CD4-positive, alpha-beta T cell treated with Interleukin-6 for 4 hours (primary cell): ENCODE measurements around the gene TRPV2.
"Not testable (repeated sequence)": the region's sequence is repeated elsewhere in the genome, so short reads cannot be mapped to it uniquely, and the experiment has no call there.

Experiments
- DNase-seq: peaks from one replicate; pipeline ENCODE4 v3.0.0-alpha.2; 2020; ENCODE audit warnings: mixed read lengths

TRPV2 gene

DNA sequence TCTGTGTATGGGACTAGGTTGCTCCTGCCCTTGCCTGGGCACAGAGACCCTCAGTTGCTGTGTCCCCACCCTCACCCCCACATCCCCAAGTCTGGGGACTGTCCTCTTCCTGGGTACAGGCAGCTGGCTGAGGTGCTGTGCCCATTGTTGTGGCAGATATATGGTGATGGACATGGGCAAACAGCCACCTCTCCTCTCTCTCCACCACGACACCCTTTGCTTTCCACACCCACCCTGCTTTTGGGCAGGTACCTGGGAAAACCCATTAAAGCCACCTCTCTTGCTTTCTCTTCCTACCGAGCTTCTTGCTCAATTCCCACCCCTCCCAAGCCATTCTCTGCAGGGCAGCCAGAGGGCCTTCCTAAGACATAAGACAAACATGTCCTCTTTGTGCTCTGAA, 21.7 kb downstream of the TRPV2 start:
- DNase-seq: no peak

DNA sequence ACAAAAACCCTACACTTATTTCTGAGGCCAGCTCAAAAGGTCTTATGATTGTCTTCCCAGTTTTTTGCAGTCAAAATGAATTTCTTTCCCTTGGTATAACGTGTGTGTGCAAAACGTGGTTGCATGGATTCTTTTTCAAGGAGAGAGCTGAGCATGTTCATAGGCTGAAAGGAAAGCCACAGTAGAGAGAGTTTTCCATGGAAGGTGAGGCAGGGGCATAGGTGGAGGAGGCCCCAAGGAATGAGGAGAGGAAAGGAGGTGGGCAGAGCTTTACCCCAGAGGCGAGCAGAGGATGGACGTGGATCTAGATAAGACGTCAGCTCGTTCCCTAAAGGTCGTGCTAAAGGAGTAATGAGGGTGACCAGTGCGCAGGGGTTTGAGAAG, 22.8 kb downstream of the TRPV2 start:
- no peak for DNase-seq

DNA sequence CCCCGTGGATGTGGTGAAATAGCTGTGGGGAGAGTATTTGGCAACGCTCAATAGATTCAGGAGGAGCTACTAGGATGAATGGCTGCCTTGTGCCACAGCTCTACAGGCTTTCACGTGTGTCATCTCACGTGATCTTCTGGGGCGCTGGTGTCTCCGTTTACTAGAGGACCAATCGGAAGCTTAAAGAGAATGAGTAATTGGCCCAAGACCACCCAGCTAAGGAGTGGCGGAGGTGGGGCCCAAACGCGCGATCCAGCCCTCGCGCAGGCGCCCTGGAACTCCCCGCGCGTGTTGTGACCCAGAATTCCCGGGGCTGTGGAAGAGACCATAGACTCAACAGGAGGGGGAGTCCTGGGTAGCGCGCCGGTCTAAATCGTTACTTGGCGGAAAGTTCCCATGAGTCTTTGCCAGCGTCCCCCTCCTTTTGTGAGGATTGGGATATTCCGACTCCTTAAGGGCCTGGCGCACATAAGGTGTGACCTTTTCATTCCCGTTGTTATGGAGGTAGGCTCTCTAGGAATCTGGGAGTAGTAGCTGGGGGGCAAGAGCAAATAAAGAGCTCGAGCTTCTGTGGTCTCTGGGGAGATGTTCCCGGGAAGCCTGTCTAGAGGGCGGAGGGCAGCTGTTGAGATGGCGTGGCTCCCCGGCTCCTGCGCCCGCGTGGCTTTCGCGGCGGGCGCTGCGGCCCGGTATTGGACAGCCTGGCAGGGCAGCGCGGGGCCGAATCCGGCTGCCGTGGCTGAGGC, 23.4 kb downstream of the TRPV2 start:
- DNase-seq: peak; percentile 96

DNA sequence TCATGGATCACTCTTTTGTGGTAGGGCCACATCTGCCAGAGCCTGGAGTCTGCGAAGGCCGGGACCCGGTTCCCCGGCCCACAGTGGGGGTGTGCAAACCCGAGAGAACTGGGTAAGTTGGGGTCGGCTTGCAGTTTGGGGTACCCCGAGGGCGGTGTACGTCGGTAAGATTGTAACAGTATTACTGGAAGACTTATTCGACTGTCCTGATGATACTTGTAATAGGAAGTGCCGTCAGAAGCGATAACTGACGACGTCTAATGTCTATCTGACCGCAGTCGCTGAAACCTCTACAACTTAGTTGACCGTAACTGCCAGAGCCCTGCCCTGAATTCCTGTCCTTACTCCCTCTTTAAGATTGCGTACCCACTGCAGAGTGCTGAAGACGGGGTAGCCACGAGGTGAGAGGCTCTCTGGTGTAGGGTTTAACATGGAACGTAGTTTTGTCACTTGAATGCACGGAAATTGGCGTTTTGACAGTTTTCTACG, 24.0 kb downstream of the TRPV2 start:
- peak; percentile 29 for DNase-seq

DNA sequence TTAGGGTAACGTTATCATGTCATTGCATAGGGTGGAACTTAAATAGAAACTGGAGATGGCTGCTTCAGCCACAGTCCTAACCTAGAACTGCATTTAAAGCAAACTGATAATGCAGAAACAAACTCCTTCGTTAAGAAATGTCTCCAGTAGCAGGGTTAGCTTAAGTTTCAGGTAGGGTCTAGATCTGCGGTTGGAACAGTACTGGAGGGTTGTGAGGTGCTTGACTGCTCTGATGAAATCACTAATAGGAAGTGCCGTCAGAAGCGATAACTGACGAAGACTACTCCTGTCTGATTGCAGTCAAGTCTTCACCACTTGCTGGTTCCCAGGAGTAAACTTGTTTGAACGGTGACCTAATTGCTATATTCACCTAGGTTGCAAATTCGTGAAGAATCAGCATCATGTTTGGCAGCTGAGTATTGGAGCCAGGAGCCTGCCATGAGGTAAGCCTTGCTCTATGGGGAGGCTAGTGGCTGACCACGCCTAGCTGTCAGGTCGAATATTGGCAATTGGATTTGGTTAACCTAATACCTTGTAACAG, 24.5 kb downstream of the TRPV2 start:
- DNase-seq: peak; percentile 26

DNA sequence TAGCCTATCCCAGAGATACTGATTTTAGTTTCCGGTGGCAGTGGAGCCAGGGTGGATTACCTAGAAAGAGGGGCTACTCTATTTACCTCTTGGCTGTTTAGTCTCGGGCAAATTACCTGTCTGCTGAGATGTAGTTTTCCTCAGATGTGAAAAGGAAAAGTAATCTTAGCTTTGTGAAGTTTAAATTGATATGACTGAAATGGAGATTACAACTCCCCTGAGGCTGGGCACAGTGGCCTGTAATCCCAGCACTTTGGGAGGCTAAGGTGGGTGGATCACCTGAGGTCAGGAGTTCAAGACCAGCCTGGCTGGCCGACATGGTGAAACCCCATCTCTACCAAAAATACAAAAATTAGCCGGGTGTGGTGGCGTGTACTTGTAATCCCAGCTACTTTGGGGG, 25.0 kb downstream of the TRPV2 start:
- not testable (repeated sequence) for DNase-seq

DNA sequence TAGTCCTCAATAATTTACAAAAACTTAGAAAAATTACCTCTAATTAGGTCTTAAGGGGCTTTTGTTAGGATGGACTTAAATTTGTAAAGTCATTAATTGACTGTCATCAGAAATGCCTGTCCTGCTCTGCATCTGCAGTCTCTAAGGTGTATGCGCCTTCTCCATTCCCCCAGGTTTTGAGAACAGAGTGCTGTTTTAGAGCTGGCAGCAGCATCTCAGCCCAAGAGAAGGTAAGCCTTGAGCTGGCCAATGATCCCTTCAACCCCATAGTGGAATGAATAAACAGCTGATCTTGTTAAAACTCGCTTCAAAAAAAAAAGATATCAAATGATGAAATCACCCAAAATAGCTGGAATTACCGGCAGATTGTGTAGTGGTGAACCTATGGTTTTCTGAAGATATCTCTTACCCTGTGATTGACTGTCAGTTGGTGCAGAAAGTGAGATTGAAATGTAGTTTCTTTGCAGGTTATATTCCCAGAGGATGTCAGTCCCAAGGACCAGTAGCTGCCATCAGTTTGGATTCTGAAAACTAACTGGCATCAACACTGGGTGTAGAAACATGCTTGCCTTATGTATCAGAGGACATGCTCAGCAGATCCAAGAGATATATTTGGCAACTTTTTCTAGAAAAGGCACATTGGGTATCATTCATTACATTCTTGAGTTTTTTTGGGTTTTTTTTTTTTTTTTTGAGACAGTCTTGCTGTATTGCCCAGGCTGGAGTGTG, 25.7 kb downstream of the TRPV2 start:
- DNase-seq: no peak

DNA sequence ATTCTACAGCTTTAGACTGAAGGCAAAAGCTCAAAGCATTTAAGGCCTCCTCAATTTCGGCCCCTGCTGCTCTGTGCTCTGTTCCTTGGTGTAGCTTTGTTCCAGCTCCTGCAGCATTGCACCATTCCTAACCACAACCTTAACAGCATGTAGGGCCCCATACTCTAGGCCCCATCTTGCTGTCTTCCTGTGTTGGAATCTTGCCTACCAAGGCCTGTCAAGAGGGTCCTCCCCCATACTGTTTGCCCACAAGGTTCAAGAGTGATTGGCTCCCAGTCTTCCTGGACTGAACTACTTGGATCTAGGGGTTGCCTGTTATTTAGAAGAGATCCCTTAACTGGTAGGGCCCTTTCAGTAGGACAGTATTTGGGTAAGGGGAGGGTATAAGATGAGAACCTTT, 26.8 kb downstream of the TRPV2 start:
- DNase-seq: no peak

DNA sequence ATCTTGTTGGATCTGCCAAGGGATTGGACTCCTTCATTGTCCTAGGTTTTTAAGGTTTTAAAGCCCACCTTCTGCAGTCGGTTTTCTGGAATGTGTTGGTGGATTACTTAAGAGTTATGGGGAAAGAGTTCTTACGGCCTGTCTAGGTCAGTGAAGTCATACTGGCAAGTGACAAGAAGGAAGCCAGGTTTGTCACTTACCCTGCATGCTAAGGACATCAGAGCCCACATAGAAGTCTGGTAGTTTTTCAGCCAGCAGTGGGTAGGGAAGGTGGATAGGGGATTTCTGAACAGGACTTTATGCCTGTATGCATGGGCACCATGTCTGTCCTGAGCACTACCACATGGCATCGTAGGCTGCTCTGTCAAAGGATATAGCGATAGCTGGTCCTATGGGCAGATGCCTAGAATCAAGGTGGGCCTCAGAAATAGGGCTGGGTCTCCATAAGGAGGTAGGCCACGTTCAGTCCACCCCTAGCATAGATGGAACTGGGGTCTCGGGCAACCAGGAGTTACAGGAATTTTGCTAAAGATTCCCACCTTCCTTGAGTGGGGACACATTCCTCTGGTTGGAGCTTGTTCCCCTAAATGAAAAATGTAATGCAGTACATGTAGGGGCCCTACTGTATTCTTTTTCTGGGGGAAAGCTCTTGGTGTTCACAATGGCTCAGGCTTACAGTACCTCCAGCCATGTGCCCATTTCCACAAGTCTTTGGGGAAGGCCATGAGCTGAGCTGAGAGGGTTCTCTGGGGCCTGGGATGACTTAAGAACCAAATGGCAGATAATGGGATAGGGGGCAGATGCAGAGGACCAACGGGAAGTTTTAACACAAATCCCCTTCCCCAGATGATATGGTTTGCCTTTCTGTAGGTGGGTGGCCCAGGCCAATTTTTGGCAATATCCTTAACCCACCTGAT, 27.5 kb downstream of the TRPV2 start:
- DNase-seq: no peak

DNA sequence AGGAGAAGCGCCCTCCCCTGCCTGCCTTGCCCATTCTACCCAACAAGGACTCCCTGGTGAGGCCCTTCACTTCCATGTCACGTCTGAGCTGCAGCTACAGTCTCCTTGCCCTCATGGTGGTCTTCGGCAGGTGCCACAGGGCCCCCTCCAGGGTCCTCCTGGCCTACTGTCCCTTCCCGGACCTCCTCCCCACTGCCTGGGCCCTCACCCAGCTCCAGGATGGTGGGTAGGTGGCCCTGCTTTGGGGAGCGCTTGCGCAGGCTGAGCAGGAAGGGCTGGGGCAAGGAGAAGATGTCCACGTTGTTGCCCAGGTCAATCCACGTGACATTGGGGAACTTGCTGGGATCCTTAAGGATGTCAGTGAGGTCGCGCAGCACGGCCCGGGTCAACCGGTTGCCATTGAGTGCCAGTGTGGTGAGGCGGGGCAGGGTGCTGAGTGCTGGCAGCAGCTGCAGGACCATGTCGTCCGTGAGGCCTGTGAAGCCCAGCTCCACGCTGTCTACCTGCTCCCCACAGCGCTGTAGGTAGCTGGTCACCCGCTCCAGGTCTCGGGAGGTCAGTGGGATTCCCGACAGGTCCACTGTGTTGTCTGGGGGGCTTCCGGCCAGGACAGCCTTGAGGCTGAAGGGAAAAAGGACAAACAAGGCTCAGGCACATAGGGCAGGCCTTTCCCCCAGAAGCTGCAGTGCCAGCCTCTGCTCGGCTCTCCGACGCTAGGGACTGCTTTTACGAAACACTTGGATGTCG, 28.3 kb downstream of the TRPV2 start:
- no peak for DNase-seq

DNA sequence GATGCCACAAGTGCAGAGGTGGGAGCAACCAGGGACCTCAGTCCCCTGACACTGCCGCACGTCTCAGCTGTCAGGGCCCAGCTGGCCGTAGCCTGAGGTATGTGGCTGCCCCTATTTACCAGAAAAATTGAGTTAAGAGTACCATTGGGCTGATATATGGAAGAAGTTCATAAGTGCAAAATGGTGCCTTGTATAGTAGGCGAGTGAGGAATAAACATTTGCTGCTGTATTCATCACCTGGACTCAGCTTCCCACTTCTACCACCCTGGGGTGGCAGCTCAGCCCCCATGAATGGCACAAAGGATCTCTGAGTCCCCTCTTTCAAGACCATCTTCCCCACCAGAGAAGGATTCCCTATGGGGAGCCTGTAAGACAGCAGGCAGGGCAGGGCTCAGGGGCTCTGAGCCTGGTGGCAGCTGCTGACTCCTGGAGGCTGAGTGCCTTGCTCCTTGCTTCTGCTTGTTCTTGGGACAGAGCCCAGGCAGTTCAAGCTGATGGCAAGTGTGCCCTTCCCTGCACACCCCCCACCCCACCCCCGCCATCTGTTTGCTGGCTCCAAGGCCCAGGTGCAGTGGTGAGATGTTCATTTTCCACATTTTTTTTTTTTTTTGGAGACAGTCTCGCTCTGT, 29.0 kb downstream of the TRPV2 start:
- DNase-seq: no peak

DNA sequence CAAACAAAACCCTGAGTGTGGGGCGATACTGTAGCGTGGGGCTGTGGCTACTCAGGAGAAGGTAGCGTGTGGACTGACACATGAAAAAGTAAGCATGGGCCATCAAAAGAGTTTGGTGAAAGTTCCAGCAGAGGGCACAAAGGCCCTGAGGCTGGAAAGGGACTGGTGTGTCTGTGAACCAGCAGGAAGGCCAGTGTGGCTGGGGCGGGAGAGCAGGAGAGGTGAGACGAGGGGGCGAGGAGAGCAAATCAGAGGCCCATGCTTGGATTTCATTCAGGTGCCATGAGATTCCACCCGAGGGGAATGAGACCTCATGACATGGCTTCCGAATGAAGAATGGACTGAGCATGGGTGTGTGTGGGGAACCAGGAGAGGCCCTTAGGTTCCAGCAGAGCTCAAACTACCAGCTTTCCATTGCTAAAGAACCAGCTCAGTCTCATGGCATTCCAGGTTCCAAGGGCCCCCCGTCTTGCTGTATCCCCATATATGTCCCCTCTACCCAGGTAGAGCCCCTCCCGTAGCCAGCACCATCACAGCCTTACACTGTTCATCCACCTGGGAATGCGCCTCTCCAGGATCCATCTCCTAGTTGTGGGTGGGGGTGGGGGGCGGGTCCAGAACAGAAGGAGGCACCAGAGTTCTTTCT, 31.1 kb downstream of the TRPV2 start:
- DNase-seq: no peak

DNA sequence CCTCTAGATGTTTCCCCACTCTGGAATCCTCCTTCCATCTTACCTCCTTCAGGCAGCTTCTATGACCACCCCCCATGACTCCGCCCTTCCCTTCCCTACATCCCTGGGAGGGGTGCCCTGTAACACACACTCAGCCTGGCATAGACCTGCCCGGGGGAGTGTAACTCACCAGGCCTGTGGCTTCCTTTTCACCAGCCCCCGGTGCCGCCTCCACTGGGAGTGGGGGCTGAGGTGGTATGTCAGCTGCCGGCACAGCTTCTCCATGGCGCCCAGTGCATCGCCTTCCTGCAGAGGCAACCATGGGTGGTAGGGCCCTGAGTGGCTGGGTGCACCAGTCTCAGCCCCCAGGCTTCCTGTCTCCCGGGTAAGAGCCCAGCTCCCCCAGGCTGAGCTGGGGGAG, 32.3 kb downstream of the TRPV2 start:
- no peak for DNase-seq

DNA sequence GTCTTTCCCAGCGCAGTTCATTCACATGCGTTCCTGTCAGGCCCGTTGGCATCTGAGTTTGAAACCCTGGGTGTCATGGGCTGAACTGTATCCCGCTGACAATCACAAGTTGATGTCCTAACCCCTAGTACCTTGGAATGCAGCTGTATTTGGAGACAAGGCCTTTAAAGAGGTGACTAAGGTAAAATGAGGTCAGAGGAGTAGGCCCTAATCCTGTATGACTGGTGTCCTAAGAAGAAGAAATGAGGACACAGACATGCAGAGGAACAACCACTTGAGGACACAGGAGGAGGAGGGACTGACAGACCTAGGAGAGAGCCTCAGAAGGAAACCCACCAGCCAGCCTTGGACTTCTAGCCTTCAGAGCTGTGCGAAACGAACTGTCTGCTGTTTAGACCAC, 33.1 kb downstream of the TRPV2 start:
- no peak for DNase-seq

DNA sequence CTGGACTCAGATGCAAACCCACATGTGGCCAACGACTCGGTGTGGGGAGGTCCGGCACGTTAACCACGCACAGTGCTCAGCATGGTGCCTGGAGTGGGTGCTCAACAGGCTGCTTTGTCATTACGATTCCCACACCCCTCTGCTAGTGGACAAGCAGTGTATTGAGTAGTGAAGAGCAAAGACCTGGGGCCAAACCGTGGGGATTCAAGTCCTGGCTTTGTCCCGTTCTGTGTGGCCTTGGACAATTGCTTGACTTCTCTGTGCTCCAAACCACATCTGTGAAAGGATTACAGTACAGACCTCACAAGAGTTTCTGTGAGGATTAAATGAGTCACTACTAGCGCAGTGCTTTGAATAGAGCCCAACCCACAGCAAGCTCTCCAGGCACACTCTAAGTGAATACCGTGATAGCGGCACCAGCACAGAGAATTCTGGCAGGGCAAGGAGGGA, 33.8 kb downstream of the TRPV2 start:
- no peak for DNase-seq

DNA sequence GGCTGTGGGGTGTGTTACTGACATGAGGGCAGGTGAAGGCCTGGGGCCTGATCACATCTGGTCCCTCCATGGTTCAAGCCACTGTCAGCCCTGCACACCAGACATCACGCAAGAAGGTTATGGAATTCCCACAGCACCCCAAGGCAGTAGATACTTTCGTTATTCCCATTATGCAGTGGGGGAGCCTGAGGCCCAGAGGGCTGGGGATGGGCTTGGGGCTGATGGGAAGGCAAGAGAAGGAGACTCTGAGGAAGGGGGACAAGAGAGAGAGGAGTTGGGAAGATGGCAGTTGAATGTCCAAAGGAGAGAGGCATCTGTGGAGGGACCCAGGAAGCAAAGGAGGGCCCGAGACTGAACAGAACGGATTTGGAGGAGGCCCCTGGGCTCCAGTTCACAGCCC, 34.7 kb downstream of the TRPV2 start:
- no peak for DNase-seq

DNA sequence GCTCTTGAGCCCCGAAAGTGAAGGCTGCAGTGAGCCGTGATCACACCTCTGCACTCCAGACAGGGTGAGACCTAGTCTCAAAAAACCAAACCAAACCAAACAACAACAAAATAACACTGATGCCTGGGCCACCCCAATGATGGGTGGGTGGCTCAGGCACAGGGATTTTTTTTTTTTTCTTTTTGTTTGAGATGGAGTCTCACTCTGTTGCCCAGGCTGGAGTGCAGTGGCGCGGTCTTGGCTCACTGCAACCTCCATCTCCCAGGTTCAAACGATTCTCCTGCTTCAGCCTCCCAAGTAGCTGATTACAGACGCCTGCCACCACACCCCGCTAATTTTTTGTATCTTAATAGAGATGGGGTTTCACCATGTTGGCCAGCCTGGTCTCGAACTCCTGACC, 36.9 kb downstream of the TRPV2 start:
- not testable (repeated sequence) for DNase-seq

DNA sequence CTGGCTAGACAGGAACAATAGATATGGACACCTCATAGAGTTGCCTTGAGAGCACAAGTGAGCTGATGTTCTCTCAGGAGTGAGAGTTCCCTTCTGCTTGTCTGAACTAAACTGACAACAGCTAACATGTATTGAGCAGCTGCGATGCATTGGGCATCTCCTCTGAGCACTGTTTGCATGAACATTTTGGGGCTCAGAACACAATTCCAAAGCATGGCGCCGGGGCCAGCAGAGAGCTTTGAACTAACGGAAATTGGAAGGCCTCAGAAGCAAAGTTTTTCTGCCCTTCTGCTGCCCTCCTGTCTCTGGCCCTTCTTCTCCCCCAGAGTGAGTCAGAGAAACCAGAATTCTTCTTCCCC, 38.1 kb downstream of the TRPV2 start:
- DNase-seq: no peak

DNA sequence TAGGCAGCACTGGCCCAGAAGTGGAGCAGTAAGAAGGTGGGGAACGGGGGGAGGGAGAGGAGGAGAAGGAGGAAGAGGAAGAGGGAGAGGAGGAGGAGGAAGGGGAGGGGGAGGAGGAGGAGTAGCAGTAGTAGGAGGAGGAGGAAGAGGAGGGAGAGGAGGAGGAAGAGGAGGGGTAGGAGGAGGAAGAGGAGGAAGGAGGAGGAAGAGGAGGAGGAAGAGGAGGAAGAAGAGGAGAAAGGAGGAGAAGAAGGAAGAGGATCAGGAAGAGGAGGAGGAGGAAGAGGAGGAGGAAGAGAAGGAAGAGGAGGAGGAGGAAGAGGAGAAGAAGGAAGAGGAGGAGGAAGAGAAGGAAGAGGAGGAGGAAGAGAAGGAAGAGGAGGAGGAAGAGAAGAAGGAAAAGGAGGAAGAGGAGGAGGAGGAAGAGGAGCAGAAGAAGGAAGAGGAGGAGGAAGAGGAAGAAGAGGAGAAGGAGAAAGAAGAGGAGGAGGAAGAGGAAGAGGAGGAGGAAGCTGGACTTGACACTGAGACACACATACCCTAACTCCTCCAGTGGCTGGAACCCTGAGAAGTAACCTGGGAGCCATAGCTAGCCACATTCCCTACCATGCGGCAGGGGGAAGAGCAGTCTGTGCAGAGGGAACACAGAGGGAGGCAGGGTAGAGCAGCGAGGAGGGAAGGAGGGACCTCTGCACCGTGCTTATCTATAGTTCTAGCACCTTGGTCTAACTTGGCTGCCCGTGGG, 40.8 kb downstream of the TRPV2 start:
- no peak for DNase-seq

DNA sequence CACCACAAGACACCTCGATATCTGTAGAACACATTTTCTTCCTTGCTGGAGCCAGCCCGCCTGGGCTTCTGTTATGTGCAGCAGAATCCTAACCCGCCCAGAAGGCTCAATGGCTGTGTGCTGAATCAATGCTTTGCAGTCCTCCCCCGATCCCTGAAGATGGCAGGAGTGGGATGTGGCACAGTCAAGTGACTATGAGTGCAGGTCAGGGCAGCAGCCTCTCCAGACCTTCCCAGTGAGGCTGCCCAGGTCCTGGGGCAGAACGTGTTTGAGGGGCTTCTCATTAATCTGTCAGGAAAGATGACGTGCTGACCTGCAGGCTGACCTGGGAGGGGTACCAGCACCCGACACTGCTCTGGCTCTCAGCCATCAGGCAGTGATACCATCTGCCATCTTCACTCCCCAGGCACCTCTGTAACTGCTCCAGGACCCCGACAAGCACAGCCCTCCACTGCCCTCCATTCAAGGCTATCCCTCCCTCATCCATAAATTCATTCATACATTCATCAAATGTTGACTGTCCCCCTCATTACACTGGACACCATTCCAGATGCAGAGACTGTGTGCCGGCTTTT, 41.5 kb downstream of the TRPV2 start:
- no peak for DNase-seq
